ENCODE measurements around the gene SYT2. TPM values are rescaled to one million over a fixed set of nuclear protein-coding genes. Genes with fewer than 3 reads are reported as not detected.

The SYT2 gene
- total and polyA plus RNA-seq, 2 donors from 2014 or later, result 0.15 to 0.19 TPM

DNA sequence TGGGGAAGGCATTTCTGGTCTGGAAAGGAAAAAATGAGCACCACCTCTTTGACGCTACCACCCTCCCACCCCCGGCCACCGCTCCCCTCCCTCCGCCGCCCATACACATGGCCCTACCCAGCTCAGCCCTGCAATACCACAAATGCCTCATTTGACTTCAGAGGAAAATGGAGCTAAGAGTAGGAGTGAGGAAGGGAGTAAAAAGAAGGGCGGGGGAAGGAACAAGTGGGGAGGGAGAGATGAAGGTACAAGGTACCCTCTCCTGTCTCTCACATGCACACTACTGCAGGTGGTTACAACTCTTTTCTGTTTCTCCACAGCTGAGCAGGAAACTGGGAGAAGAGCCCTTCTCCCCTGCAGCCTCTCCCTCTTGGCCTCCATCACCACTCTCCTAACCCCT lies 7.1 kb downstream of the SYT2 start:
- H3K4me3 ChIP-seq (ENCODE audit: low read length in 3 of 3), result no peak overlapping the region
- TF ChIP-seq, protein P1, sequence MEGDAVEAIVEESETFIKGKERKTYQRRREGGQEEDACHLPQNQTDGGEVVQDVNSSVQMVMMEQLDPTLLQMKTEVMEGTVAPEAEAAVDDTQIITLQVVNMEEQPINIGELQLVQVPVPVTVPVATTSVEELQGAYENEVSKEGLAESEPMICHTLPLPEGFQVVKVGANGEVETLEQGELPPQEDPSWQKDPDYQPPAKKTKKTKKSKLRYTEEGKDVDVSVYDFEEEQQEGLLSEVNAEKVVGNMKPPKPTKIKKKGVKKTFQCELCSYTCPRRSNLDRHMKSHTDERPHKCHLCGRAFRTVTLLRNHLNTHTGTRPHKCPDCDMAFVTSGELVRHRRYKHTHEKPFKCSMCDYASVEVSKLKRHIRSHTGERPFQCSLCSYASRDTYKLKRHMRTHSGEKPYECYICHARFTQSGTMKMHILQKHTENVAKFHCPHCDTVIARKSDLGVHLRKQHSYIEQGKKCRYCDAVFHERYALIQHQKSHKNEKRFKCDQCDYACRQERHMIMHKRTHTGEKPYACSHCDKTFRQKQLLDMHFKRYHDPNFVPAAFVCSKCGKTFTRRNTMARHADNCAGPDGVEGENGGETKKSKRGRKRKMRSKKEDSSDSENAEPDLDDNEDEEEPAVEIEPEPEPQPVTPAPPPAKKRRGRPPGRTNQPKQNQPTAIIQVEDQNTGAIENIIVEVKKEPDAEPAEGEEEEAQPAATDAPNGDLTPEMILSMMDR (IDR thresholded peaks at IDR 0.05; ENCODE audit: borderline replicate concordance, extremely low read depth, insufficient read depth), result no peak
- H3K27ac ChIP-seq (ENCODE audit: low read depth in 2 of 2, low read length in 2 of 2), result no peak overlapping the region
- no peaks in the 10 kb centered on the region for H3K36me3 ChIP-seq (ENCODE audit: control insufficient read depth in 2 of 3, insufficient read depth in 3 of 3, low read length in 3 of 3)
- H3K27me3 ChIP-seq (ENCODE audit: control insufficient read depth, insufficient read depth, low read length), result peaks cover 4% of the 10 kb centered on the region
- no peak overlapping the region for H3K9ac ChIP-seq (ENCODE audit: low read length in 3 of 3)
- FAIRE-seq (no peak), DNase-seq (no peak)
- no peaks in the 10 kb centered on the region for H3K4me1 ChIP-seq (ENCODE audit: control insufficient read depth in 2 of 3, insufficient read depth in 2 of 3, low read depth in 1 of 3, low read length in 3 of 3)
- intact Hi-C loops (cut with DNase I), result no loop called here
- H3K9me3 ChIP-seq (ENCODE audit: control insufficient read depth in 2 of 3, insufficient read depth in 1 of 3, low read length in 3 of 3), result no peaks in the 10 kb centered on the region

DNA sequence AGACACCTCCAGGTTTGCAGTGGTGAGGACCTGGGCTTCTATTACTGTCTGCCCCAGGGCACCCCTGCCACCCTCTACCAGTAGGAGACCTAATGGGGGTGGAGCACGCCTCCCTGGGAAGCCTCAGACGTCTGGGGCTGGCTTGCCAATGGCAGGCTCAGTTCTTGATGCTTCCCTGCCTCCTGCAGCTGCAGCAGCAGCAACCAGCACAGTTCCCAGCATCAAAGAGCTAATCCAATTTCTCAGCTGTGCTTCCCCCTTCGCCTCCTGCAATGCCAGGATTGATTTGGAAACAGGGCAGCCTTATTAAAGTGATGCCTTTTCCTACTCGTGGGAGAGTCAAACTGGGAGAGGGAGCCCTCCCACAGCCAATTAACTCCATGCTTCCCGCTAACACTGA lies 8.2 kb downstream of the SYT2 start:
- Histone ChIP-seq H3K36me3 (ENCODE audit: control insufficient read depth in 2 of 3, insufficient read depth in 3 of 3, low read length in 3 of 3) (no peaks in the 10 kb centered on the region), H3K4me1 (ENCODE audit: control insufficient read depth in 2 of 3, insufficient read depth in 2 of 3, low read depth in 1 of 3, low read length in 3 of 3) (no peaks in the 10 kb centered on the region), H3K27ac (ENCODE audit: low read depth in 2 of 2, low read length in 2 of 2) (no peak overlapping the region), H3K4me3 (ENCODE audit: low read length in 3 of 3) (no peak overlapping the region), H3K9me3 (ENCODE audit: control insufficient read depth in 2 of 3, insufficient read depth in 1 of 3, low read length in 3 of 3) (no peaks in the 10 kb centered on the region), H3K27me3 (ENCODE audit: control insufficient read depth, insufficient read depth, low read length) (no peaks in the 10 kb centered on the region), H3K9ac (ENCODE audit: low read length in 3 of 3) (no peak overlapping the region)
- intact Hi-C loops (cut with DNase I), result no loop called here
- TF ChIP-seq, protein P1 (IDR thresholded peaks at IDR 0.05; ENCODE audit: borderline replicate concordance, extremely low read depth, insufficient read depth), result no peak
- no peak for FAIRE-seq
- no peak for DNase-seq

GRCh38 chr1:202701200-202701599 lies 9.1 kb downstream of the SYT2 start:
- no peaks in the 10 kb centered on the region for H3K36me3 ChIP-seq (ENCODE audit: control insufficient read depth in 2 of 3, insufficient read depth in 3 of 3, low read length in 3 of 3)
- intact Hi-C loops (cut with DNase I), result no loop called here
- H3K4me1 ChIP-seq (ENCODE audit: control insufficient read depth in 2 of 3, insufficient read depth in 2 of 3, low read depth in 1 of 3, low read length in 3 of 3), result no peaks in the 10 kb centered on the region
- H3K27me3 ChIP-seq (ENCODE audit: control insufficient read depth, insufficient read depth, low read length), result no peaks in the 10 kb centered on the region
- no peak overlapping the region for H3K27ac ChIP-seq (ENCODE audit: low read depth in 2 of 2, low read length in 2 of 2)
- H3K4me3 ChIP-seq (ENCODE audit: low read length in 3 of 3), result no peak overlapping the region
- H3K9me3 ChIP-seq (ENCODE audit: control insufficient read depth in 2 of 3, insufficient read depth in 1 of 3, low read length in 3 of 3), result no peaks in the 10 kb centered on the region
- H3K9ac ChIP-seq (ENCODE audit: low read length in 3 of 3), result no peak overlapping the region
- FAIRE-seq, result no peak
- no peak for DNase-seq
- TF ChIP-seq, protein P1 (IDR thresholded peaks at IDR 0.05; ENCODE audit: borderline replicate concordance, extremely low read depth, insufficient read depth), result no peak

GRCh38 chr1:202700061-202700460 lies 10.2 kb downstream of the SYT2 start:
- no peaks in the 10 kb centered on the region for H3K36me3 ChIP-seq (ENCODE audit: control insufficient read depth in 2 of 3, insufficient read depth in 3 of 3, low read length in 3 of 3)
- H3K27ac ChIP-seq (ENCODE audit: low read depth in 2 of 2, low read length in 2 of 2), result no peak overlapping the region
- FAIRE-seq, result no peak
- DNase-seq, result no peak
- H3K4me1 ChIP-seq (ENCODE audit: control insufficient read depth in 2 of 3, insufficient read depth in 2 of 3, low read depth in 1 of 3, low read length in 3 of 3), result no peaks in the 10 kb centered on the region
- intact Hi-C loops (cut with DNase I), result no loop called here
- H3K9ac ChIP-seq (ENCODE audit: low read length in 3 of 3), result no peak overlapping the region
- no peak overlapping the region for H3K4me3 ChIP-seq (ENCODE audit: low read length in 3 of 3)
- TF ChIP-seq, protein P1 (IDR thresholded peaks at IDR 0.05; ENCODE audit: borderline replicate concordance, extremely low read depth, insufficient read depth), result no peak
- no peaks in the 10 kb centered on the region for H3K9me3 ChIP-seq (ENCODE audit: control insufficient read depth in 2 of 3, insufficient read depth in 1 of 3, low read length in 3 of 3)
- no peaks in the 10 kb centered on the region for H3K27me3 ChIP-seq (ENCODE audit: control insufficient read depth, insufficient read depth, low read length)
